ENCODE results near the gene CDT1. TPM values are rescaled to one million over a fixed set of nuclear protein-coding genes. Genes with fewer than 3 reads are reported as not detected.

The CDT1 gene
- 2.2 and 2.4 TPM in 2 replicates for polyA plus RNA-seq (2011; rRNA removed)
- 4.2 and 4.3 TPM in 2 replicates for polyA minus RNA-seq (2011; rRNA and poly(A)+ RNA removed)

- POLR2A ChIA-PET, result interaction anchor here (0.7 kb wide), 1 partner anchor 10 kb away, joined by 9 read pairs; no protein-coding TSS in a partner anchor
- CTCF ChIA-PET, result interaction anchor here (1.0 to 2.0 kb wide), 3 partner anchors 10 to 364 kb away, joined by 3 to 7 read pairs (median 4); no protein-coding TSS in a partner anchor
- TF ChIP-seq CTCF (IDR thresholded peaks at IDR 0.05; ENCODE audit: insufficient read depth, low read depth, low read length), result no peak
- DNase-seq (ENCODE audit: low read depth), result no peak
- Histone ChIP-seq H3K4me3 (ENCODE audit: low read depth, low read length) (peak within 1 kb of the TSS; percentile 77), H3K36me3 (ENCODE audit: control insufficient read depth, insufficient read depth, low read length) (peaks cover 3% of the 10 kb centered on the region), H3K27me3 (ENCODE audit: control insufficient read depth, insufficient read depth, low read length) (no peaks in the 10 kb centered on the region)
These were observed at the start of gene CDT1 for GRCh38 chr16:88803264-88803987. CDT1 (plus strand) TSS chr16:88803789; CDS start chr16:88803832, 43 bp downstream.

GRCh38 chr16:88754109-88754911 lies 49.3 kb upstream of the CDT1 start:
- peaks cover 10% of the 10 kb centered on the region for H3K36me3 ChIP-seq (ENCODE audit: control insufficient read depth, insufficient read depth, low read length)
- POLR2A ChIA-PET, result no interaction called here
- no peaks in the 10 kb centered on the region for H3K27me3 ChIP-seq (ENCODE audit: control insufficient read depth, insufficient read depth, low read length)
- no peak for TF ChIP-seq CTCF (IDR thresholded peaks at IDR 0.05; ENCODE audit: insufficient read depth, low read depth, low read length)
- DNase-seq (ENCODE audit: low read depth), result no peak
- CTCF ChIA-PET, result interaction anchor here (1.2 to 4.7 kb wide), 9 partner anchors 10 to 413 kb away, joined by 3 to 27 read pairs (median 14); partner anchors contain the start of gene PIEZO1
- H3K4me3 ChIP-seq (ENCODE audit: low read depth, low read length), result no peak overlapping the region

- no peak overlapping the region for H3K4me3 ChIP-seq (ENCODE audit: low read depth, low read length)
- peaks cover 10% of the 10 kb centered on the region for H3K36me3 ChIP-seq (ENCODE audit: control insufficient read depth, insufficient read depth, low read length)
- H3K27me3 ChIP-seq (ENCODE audit: control insufficient read depth, insufficient read depth, low read length), result no peaks in the 10 kb centered on the region
- peak; percentile 63 for TF ChIP-seq CTCF (IDR thresholded peaks at IDR 0.05; ENCODE audit: insufficient read depth, low read depth, low read length)
- no peak for DNase-seq (ENCODE audit: low read depth)
- ChIA-PET CTCF (interaction anchor here (1.2 to 4.7 kb wide), 12 partner anchors 9 to 412 kb away, joined by 3 to 27 read pairs (median 14); partner anchors contain the start of gene PIEZO1), POLR2A (no interaction called here)
These were observed 48.5 kb upstream of the CDT1 start for GRCh38 chr16:88754912-88755744.

GRCh38 chr16:88755745-88756443 lies 47.7 kb upstream of the CDT1 start:
- POLR2A ChIA-PET, result no interaction called here
- Histone ChIP-seq H3K36me3 (ENCODE audit: control insufficient read depth, insufficient read depth, low read length) (peaks cover 10% of the 10 kb centered on the region), H3K27me3 (ENCODE audit: control insufficient read depth, insufficient read depth, low read length) (no peaks in the 10 kb centered on the region), H3K4me3 (ENCODE audit: low read depth, low read length) (no peak overlapping the region)
- CTCF ChIA-PET, result interaction anchor here (1.3 to 4.7 kb wide), 10 partner anchors 9 to 102 kb away, joined by 3 to 27 read pairs (median 14); partner anchors contain the start of gene PIEZO1
- TF ChIP-seq CTCF (IDR thresholded peaks at IDR 0.05; ENCODE audit: insufficient read depth, low read depth, low read length), result no peak
- DNase-seq (ENCODE audit: low read depth), result no peak
